ENCODE results near the gene IFNL1.
"Not testable (repeated sequence)": the region's sequence is repeated elsewhere in the genome, so short reads cannot be mapped to it uniquely, and the experiment has no call there.

IFNL1 gene

GRCh38 chr19:39270036-39270871 lies 26.0 kb upstream of the IFNL1 start:
- DNase-seq: no peak

DNA sequence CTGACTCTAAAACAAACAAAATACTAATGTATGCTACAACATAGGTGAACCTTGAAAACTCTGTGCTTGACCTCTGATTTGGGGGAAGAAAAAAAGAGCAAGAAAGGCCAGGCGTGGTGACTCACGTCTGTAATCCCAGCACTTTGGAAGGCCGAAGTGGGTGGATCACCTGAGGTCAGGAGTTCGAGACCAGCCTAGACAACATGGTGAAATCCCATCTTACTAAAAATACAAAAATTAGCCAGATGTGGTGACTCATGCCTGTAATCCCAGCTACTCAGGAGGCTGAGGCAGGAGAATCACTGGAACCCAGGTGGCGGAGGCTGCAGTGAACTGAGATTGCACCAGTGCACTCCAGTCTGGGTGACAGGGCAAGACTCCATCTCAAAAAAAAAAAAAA lies 22.3 kb upstream of the IFNL1 start:
- not testable (repeated sequence) for DNase-seq

DNA sequence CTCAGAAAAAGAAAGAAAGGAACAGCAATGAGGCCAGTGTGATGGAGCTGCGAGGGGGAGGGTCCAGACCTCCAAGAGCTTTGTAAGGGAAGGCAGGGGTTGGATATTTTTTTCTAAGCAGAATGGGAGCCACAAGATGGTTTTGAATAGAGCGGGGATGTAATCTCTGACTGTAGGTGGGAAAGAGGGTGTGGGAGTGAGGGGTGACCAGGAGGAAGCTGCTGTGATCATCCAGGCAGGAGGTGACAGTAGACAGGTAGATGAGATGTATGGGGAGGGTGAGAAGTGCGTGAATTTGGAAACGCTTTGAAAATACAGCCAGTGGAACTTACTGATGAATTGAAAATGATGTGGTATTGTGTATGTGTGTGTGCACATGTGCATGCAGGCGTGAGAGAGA lies 20.6 kb upstream of the IFNL1 start:
- DNase-seq: no peak

- no peak for DNase-seq
Measured at GRCh38 chr19:39276740-39277139, 19.5 kb upstream of the IFNL1 start.

- DNase-seq: no peak
Measured at GRCh38 chr19:39277598-39277997, 18.6 kb upstream of the IFNL1 start.

- no peak for DNase-seq
Measured at GRCh38 chr19:39282021-39282420, 14.2 kb upstream of the IFNL1 start.

DNA sequence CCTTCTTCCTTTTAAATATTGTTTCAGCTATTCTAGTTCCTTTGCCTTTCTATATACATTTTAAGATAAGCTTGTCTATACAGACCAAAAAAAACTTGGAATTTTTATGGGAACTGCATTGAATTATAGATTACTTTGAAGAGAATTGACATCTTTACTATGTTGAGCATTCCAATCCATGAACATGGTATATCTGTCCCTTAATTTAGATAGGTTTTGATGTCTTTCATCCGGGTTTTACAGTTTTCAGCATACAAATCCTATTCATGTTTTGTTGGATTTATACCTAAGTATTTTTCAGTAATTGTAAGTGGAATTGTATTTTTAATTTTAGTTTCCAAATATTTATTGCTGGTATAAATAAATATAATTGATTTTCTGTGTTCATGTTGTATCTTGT lies 12.2 kb upstream of the IFNL1 start:
- DNase-seq: no peak

DNA sequence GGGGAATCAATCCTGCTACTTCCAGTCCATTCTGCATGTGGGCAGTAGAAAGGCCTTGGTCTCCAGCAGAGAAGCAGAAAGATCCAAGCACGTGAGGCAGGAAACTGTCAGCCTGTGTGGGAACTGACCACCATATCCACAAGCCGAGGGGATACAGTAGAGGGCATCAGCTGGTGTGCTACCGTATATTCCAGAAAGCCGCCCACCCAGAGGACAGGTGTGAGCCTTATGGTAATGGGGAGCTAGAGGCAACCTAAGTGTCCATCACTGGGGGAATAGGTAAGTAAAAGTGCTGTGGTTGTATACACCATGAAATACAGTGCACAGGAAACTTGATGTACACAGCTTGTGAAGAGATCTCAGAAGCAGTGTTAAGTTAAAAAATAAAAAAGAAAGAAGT lies 2.8 kb upstream of the IFNL1 start:
- DNase-seq: no peak

- no peak for DNase-seq
Measured at GRCh38 chr19:39296906-39297305, 699 bp downstream of the IFNL1 start.

DNA sequence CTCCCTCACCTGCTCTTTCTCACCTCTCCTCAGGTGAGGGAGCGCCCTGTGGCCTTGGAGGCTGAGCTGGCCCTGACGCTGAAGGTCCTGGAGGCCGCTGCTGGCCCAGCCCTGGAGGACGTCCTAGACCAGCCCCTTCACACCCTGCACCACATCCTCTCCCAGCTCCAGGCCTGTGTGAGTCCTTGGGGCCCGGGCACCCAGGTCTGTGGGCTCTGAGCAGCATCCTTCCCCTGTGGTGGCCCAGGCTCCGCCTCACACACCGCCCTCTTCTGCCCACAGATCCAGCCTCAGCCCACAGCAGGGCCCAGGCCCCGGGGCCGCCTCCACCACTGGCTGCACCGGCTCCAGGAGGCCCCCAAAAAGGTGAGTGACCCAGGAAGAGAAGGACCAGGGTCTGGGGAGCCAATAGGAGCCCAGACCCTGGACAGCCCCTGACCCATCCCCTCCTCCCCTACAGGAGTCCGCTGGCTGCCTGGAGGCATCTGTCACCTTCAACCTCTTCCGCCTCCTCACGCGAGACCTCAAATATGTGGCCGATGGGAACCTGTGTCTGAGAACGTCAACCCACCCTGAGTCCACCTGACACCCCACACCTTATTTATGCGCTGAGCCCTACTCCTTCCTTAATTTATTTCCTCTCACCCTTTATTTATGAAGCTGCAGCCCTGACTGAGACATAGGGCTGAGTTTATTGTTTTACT lies 1.9 kb downstream of the IFNL1 start:
- DNase-seq: peak; percentile 15

- no peak for DNase-seq
Measured at GRCh38 chr19:39299404-39299803, 3.2 kb downstream of the IFNL1 start.

DNA sequence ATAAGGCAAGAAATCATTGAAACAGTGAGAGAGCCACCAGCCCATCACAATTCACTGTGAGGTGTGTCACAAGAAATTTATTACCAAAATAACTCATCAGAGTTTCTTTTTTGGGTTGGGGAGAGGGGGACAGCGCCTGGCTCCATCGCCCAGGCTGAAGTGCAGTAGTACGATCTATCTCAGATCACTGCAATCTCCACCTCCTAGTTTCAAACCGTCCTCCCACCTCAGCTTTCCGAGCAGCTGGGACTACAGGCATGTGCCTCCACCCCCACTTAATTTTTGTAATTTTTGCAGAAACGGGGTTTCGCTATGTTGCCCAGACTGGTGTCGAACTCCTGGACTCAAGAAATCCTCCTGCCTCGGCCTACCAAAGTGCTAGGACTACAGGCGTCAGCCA lies 3.6 kb downstream of the IFNL1 start:
- no peak for DNase-seq

DNA sequence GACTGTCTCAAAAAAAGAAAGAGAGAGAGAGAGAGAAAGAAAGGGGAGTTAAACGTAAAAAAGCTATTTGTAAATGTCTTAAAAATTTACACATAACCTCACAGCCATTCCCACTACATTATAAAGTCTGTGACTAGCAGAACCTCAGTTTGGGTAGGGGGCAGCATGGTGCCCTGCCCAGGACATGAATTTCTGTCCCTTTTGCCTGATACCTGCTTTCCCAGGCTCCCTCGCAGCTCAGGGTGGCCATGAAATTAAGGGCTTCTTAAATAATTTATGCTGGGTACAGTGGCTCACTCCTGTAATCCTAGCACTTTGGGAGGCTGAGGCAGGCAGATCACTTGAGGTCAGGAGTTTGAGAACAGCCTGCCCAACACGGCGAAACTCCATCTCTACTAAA lies 4.8 kb downstream of the IFNL1 start:
- no peak for DNase-seq

- DNase-seq: no peak
Measured at GRCh38 chr19:39301562-39301961, 5.4 kb downstream of the IFNL1 start.

DNA sequence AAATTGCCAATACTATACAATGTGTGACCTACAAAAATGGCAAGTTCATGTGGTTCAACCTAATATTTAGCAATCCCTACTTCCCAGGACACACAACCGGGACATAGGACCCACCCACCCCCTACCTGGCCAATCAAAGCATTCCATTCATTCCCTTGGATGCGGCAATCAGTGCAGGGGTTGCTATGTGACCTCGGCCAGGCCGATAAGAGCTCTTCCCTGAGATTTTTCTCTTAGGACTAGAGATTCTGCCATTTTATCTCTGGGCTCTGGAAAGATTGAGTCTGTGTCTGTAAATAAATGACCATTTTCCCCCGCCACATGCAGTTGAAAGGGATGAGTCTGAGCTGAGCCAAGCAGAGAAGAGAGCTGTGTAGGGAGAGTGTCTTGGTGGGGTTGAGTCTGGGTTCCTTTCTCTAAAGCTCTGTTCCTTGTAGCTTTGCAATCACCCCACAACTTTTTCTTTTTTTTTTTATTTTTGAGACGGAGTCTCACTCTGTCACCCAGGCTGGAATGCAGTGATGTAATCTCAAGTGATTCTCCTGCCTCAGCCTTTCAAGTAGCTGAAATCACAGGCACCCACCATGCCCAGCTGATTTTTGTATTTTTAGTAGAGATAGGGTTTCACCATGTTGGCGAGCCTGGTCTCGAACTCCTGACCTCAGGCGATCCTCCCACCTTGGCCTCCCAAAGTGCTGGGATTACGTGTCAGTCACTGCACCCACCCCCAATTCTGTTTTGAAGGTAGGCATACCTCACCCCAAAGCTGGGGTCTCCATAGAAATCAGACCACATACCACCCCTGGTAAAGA lies 7.4 kb downstream of the IFNL1 start:
- DNase-seq: no peak

GRCh38 chr19:39304185-39304513 lies 7.9 kb downstream of the IFNL1 start:
- no peak for DNase-seq

GRCh38 chr19:39304701-39305571 lies 8.7 kb downstream of the IFNL1 start:
- no peak for DNase-seq

DNA sequence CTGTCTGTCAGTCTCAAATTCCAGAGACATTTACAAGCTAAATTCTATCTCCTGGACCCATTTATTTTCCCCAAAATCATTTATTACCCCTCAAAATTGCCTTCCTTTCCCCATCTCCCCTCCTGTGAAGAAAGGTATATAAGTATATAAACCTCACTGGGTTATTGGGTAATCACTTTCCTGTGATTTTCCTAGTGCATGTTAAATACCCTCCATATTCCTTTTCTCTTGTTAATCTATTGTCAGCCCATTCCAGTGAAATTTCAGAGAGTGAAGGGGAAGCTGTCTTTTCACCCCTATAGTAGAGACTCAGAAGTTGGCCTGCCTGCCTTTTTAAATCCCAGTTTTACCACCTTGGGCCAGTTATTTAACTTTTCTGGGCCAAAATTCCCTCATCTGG lies 9.9 kb downstream of the IFNL1 start:
- no peak for DNase-seq

DNA sequence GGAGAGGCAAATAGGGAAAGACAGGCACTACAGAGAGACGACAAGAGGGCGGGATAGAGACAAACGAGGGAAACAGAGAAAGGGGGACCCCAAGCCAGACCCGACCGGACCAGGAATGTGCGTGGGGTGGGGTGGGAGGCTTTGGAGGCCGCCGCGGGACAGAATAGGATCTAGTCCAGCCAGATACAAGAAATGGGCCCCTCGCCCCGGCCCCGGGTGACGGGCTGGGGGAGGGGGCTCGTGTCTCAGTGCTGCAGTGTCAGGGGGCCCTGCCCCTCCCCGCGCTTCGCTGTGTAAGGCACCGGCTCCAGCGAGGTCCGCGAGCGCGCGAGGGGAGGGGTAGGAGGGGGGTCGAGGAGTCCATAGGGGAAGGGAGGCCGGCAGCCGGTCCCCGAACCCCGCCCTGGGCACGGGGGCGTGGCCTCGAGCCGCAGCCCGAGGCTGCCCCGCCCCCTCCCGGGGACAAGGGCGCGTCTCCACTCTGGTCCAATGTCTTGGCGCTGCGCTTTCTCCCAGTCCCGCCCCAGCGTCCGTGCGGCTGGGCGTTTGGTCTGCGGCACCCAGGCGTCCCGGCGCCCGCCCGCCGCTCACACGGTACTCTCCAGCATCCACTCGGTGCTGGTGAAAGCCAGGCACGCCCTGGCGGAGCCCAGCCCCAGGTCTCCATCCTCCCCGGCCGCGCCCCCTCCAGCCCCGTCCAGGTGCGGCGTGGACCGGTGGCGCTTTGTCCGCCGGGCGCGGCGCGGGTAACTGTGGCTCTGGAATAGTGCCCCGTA lies 11.0 kb downstream of the IFNL1 start:
- no peak for DNase-seq

DNA sequence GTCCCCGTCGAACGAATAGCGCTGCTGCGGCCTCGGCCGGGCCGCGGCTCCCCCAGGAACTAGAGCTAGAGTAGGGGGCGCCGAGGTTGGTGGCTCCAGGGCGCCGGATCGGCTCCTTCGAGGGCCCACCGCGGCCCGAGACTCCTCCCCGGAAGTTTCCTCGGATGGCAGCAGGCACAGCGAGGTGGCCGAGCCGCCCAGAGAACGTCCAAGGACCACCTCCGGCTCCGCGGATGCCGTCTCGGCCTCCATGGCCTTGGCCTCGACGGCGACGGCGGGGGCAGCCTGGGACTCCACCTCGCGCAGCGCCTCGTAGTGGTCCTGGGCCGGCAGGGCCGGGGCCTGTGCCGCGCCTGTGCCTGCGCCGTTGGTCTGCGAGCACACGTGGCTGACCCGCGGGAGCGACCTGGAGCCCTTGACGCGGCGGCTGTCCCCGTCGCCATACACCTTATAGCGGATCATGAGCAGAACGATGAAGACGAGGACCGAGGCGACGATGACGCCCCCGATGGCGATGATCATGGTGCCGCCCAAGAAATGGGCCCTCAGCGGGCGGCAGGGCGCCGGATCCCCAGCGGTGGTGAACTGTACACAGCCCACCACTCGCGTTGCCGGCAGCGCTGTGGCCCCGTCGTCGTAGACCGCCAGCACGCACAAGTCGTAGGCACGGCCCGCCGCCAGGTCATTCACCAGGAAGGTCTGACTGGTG lies 11.8 kb downstream of the IFNL1 start:
- no peak for DNase-seq

Measured in activated CD4-positive, alpha-beta T cell treated with anti-CD3 and anti-CD28 coated beads for 1 hour (primary cell).